Activated CD8-positive, alpha-beta T cell treated with anti-CD3 and anti-CD28 coated beads for 36 hours (primary cell): ENCODE results near the gene PGA4. TPM values are rescaled to one million over a fixed set of nuclear protein-coding genes. Genes with fewer than 3 reads are reported as not detected.

Experiments used
- ATAC-seq: fragments of 200-7000 bp; cut with Tn5 transposase; one replicate; pipeline ENCODE4 v1.10.0; 2021; ENCODE audit warnings: mild to moderate bottlenecking, moderate library complexity
- CTCF ChIA-PET: fragments of 350-600 bp; sonication (Branson Sonifier 250); formaldehyde crosslinking; loops from one replicate; lab custom pipeline; 2021; ENCODE audit warnings: antibody characterized with exemption; lab: Charles Lee
- POLR2A ChIA-PET: fragments of 350-600 bp; sonication (Branson Sonifier 250); formaldehyde crosslinking; loops from one replicate; lab custom pipeline; 2021; ENCODE audit warnings: antibody characterized with exemption; lab: Charles Lee
- DNase-seq: peaks from one replicate; pipeline ENCODE4 v3.0.0-alpha.2; 2020
- H3K27ac Mint-ChIP-seq: one replicate; pipeline ENCODE4 v1.8.0; 2021; ENCODE audit warnings: mild to moderate bottlenecking, mixed read lengths
- H3K27me3 Mint-ChIP-seq: one replicate; pipeline ENCODE4 v1.8.0; 2021; ENCODE audit warnings: mixed read lengths
- H3K36me3 Mint-ChIP-seq: one replicate; pipeline ENCODE4 v1.8.0; 2021; ENCODE audit warnings: low read depth, mixed read lengths
- H3K4me1 Mint-ChIP-seq: one replicate; pipeline ENCODE4 v1.8.0; 2021; ENCODE audit warnings: low read depth, mixed read lengths
- H3K4me3 Mint-ChIP-seq: one replicate; pipeline ENCODE4 v1.8.0; 2021; ENCODE audit warnings: mild to moderate bottlenecking, moderate library complexity, mixed read lengths
- H3K9me3 Mint-ChIP-seq: one replicate; pipeline ENCODE4 v1.8.0; 2021; ENCODE audit warnings: mixed read lengths
- intact Hi-C: fragments of 100-400 bp; cut with micrococcal nuclease; formaldehyde crosslinking; loops from one replicate; pipeline ENCODE4 v1.10.0; 2022
- total RNA-seq, 2 experiments: library from RNA; stranded (reverse); gene quantifications; one replicate each; pipeline ENCODE4 v1.2.3, GENCODE V29; 2021
- TF ChIP-seq, protein P1 (sequence below): fragments of 200-600 bp; IDR thresholded peaks from one replicate; pipeline ENCODE4 v1.8.0; 2022; ENCODE audit warnings: antibody characterized with exemption, mild to moderate bottlenecking

The PGA4 gene
- total RNA-seq, 2 experiments from 2014 or later: not detected

DNA sequence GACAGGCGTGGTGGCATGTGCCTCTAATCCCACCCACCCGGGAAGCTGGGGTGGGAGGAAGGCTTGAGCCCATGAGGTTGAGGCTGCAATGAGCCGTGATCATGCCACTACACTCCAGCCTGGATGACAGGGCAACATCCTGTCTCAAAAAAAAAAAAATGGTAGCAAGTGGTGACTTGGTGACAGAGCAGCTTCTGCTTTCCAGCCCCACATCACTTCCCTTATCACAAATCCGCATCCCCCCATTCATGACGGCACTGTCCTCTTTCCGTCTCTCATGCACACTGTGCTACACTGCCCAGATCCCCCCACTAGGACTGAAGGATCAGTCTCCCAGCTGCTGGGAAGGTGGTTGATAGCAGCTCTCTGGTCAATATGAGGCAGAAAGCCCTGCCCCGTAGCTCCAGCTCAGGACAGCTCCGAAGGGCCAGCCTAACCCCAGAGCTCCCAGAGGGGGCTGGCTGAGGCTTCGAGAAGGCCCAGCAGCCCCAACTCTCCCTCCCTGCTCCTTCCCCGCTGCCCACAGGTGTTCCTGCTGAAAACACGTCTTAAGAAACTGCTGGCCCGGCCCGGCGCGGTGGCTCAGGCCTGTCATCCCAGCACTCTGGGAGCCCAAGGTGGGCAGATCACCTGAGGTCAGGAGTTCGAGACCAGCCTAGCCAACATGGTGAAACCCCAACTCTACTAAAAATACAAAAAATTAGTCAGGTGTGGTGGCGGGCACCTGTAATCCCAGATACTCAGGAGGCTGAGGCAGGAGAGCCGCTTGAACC, 34.7 kb downstream of the PGA4 start:
- intact Hi-C loops: loop anchor here (10.0 kb wide), 1 partner anchor 128 kb away; no protein-coding TSS in a partner anchor
- Mint-ChIP-seq H3K27me3 (no peaks in the 10 kb centered on the region), H3K4me1 (no peaks in the 10 kb centered on the region), H3K36me3 (peaks cover 10% of the 10 kb centered on the region), H3K9me3 (no peaks in the 10 kb centered on the region), H3K4me3 (no peak overlapping the region), H3K27ac (no peak overlapping the region)
- DNase-seq (no peak), ATAC-seq (no peak)
- POLR2A ChIA-PET: interaction anchor here (0.9 kb wide), 1 partner anchor 9 kb away, joined by 3 read pairs; no protein-coding TSS in a partner anchor
- CTCF ChIA-PET: interaction anchor here (4.1 kb wide), 1 partner anchor 129 kb away, joined by 30 read pairs; no protein-coding TSS in a partner anchor
- TF ChIP-seq, protein P1, sequence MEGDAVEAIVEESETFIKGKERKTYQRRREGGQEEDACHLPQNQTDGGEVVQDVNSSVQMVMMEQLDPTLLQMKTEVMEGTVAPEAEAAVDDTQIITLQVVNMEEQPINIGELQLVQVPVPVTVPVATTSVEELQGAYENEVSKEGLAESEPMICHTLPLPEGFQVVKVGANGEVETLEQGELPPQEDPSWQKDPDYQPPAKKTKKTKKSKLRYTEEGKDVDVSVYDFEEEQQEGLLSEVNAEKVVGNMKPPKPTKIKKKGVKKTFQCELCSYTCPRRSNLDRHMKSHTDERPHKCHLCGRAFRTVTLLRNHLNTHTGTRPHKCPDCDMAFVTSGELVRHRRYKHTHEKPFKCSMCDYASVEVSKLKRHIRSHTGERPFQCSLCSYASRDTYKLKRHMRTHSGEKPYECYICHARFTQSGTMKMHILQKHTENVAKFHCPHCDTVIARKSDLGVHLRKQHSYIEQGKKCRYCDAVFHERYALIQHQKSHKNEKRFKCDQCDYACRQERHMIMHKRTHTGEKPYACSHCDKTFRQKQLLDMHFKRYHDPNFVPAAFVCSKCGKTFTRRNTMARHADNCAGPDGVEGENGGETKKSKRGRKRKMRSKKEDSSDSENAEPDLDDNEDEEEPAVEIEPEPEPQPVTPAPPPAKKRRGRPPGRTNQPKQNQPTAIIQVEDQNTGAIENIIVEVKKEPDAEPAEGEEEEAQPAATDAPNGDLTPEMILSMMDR: no peak

DNA sequence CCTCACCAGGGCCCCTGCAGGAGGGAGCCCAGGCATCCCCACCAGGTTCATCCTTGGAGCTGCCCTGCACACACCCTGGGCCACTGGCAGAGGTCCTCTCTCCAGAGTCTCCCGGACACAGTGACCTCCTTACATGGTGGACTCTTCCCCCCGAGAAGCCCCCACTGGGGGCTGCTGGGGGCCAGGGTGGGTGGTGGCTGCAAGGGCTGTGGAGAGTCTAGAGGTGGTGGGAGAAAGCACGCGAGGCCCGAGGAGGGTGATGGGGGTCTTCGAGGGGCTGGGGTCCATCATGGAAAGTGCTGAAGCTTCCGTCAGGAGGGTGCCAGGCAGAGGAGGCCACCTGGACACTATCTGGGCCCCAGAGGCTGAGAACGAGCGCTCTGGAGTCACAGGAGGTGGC, 36.4 kb downstream of the PGA4 start:
- H3K27ac Mint-ChIP-seq: no peak overlapping the region
- intact Hi-C loops: loop anchor here (10.0 kb wide), 1 partner anchor 126 kb away; no protein-coding TSS in a partner anchor
- POLR2A ChIA-PET: no interaction called here
- peaks cover 14% of the 10 kb centered on the region for H3K36me3 Mint-ChIP-seq
- no peak for DNase-seq
- no peak for ATAC-seq
- TF ChIP-seq, protein P1: no peak
- H3K4me3 Mint-ChIP-seq: no peak overlapping the region
- no peaks in the 10 kb centered on the region for H3K9me3 Mint-ChIP-seq
- CTCF ChIA-PET: interaction anchor here (1.1 kb wide), 1 partner anchor 38 kb away, joined by 3 read pairs; no protein-coding TSS in a partner anchor
- H3K27me3 Mint-ChIP-seq: no peaks in the 10 kb centered on the region
- H3K4me1 Mint-ChIP-seq: no peaks in the 10 kb centered on the region

GRCh38 chr11:61259363-61259762, 37.2 kb downstream of the PGA4 start:
- POLR2A ChIA-PET: interaction anchor here (0.7 kb wide), 1 partner anchor 14 kb away, joined by 4 read pairs; no protein-coding TSS in a partner anchor
- Mint-ChIP-seq H3K4me3 (no peak overlapping the region), H3K9me3 (no peaks in the 10 kb centered on the region), H3K4me1 (no peaks in the 10 kb centered on the region), H3K27ac (no peak overlapping the region), H3K27me3 (no peaks in the 10 kb centered on the region), H3K36me3 (peaks cover 17% of the 10 kb centered on the region)
- TF ChIP-seq, protein P1: no peak
- intact Hi-C loops: loop anchor here (10.0 kb wide), 1 partner anchor 125 kb away; no protein-coding TSS in a partner anchor
- no peak for ATAC-seq
- no peak for DNase-seq
- CTCF ChIA-PET: interaction anchor here (1.1 kb wide), 2 partner anchors 37 to 126 kb away, joined by 3 to 4 read pairs; no protein-coding TSS in a partner anchor

DNA sequence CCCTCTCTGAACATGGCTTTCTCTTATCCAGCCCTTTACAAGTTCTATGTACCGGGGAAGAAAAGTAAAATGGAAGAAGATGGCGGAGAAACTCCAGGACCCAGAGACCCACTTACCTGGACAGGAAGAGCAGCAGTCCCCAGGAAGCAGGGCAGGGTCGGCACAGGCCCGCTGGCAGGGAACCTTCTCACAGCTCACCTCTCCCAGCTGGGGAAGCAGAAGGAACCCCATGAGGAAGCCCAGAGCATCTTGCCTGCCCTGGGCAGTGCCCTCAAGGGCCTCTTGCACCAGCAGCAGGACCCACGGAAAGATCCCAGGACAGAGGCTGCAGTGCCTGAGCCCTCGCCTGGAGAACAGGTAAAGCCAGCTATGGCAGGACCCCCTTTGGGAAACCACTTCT, 42.2 kb downstream of the PGA4 start:
- no peaks in the 10 kb centered on the region for H3K4me1 Mint-ChIP-seq
- intact Hi-C loops: no loop called here
- H3K27ac Mint-ChIP-seq: no peak overlapping the region
- no peaks in the 10 kb centered on the region for H3K27me3 Mint-ChIP-seq
- ATAC-seq (no peak), DNase-seq (no peak)
- peaks cover 21% of the 10 kb centered on the region for H3K36me3 Mint-ChIP-seq
- TF ChIP-seq, protein P1: no peak
- no peak overlapping the region for H3K4me3 Mint-ChIP-seq
- H3K9me3 Mint-ChIP-seq: no peaks in the 10 kb centered on the region
- CTCF ChIA-PET: interaction anchor here (0.7 to 1.3 kb wide), 2 partner anchors 10 to 303 kb away, joined by 3 to 8 read pairs; no protein-coding TSS in a partner anchor
- POLR2A ChIA-PET: interaction anchor here (1.0 kb wide), 1 partner anchor 50 kb away, joined by 3 read pairs; no protein-coding TSS in a partner anchor
